GM19452 (cell line): ENCODE measurements around the gene SAMD15.
"Not testable (repeated sequence)": the region's sequence is repeated elsewhere in the genome, so short reads cannot be mapped to it uniquely, and the experiment has no call there.

Experiments used
- ATAC-seq: cut with Tn5 transposase; IDR thresholded peaks from one replicate; pipeline ENCODE4 v1.9.1; 2021; ENCODE audit not compliant: unreplicated experiment

The SAMD15 gene

GRCh38 chr14:77375164-77375950 is 1.8 kb upstream of the SAMD15 start:
- no peak for ATAC-seq

- ATAC-seq = peak; percentile 11
Measured at GRCh38 chr14:77375973-77376770, 1.0 kb upstream of the SAMD15 start.

- ATAC-seq = no peak
Measured at GRCh38 chr14:77377502-77377844, 294 bp downstream of the SAMD15 start.

- ATAC-seq = no peak
Measured at GRCh38 chr14:77378701-77379100, 1.5 kb downstream of the SAMD15 start.

GRCh38 chr14:77390188-77390587 is 13.0 kb downstream of the SAMD15 start:
- no peak for ATAC-seq

GRCh38 chr14:77400216-77400615 is 23.0 kb downstream of the SAMD15 start:
- no peak for ATAC-seq

GRCh38 chr14:77403768-77404167 is 26.6 kb downstream of the SAMD15 start:
- no peak for ATAC-seq

GRCh38 chr14:77406086-77406485 is 28.9 kb downstream of the SAMD15 start:
- no peak for ATAC-seq

GRCh38 chr14:77406718-77407117 is 29.5 kb downstream of the SAMD15 start:
- no peak for ATAC-seq

GRCh38 chr14:77407158-77407557 is 30.0 kb downstream of the SAMD15 start:
- ATAC-seq = no peak

- ATAC-seq = no peak
Measured at GRCh38 chr14:77409131-77409533, 32.0 kb downstream of the SAMD15 start.

GRCh38 chr14:77415403-77416030 is 38.3 kb downstream of the SAMD15 start:
- not testable (repeated sequence) for ATAC-seq

- ATAC-seq = not testable (repeated sequence)
Measured at GRCh38 chr14:77416098-77416497, 38.9 kb downstream of the SAMD15 start.

GRCh38 chr14:77416836-77417235 is 39.7 kb downstream of the SAMD15 start:
- no peak for ATAC-seq

GRCh38 chr14:77421201-77421600 is 44.0 kb downstream of the SAMD15 start:
- ATAC-seq = no peak

GRCh38 chr14:77423423-77423822 is 46.2 kb downstream of the SAMD15 start, which contains the start of gene NOXRED1:
NOXRED1 (minus strand) TSS chr14:77423523; CDS start chr14:77422889, 634 bp downstream.
- ATAC-seq = no peak

- no peak for ATAC-seq
Measured at GRCh38 chr14:77424862-77425261, 47.7 kb downstream of the SAMD15 start.

- no peak for ATAC-seq
Measured at GRCh38 chr14:77426396-77426795, 49.2 kb downstream of the SAMD15 start.

- ATAC-seq = no peak
Measured at GRCh38 chr14:77436042-77436441, 58.9 kb downstream of the SAMD15 start.

GRCh38 chr14:77438596-77438995 is 61.4 kb downstream of the SAMD15 start:
- no peak for ATAC-seq

GRCh38 chr14:77439861-77440260 is 62.7 kb downstream of the SAMD15 start:
- ATAC-seq = no peak
